DMS 273 (cell line): Measurements from ENCODE around the gene MYH15.

Experiments used
- DNase-seq: peaks from one replicate; lab custom pipeline; 2025; ENCODE audit not compliant: unreplicated experiment; lab: John Stamatoyannopoulos, UW

Gene MYH15

DNA sequence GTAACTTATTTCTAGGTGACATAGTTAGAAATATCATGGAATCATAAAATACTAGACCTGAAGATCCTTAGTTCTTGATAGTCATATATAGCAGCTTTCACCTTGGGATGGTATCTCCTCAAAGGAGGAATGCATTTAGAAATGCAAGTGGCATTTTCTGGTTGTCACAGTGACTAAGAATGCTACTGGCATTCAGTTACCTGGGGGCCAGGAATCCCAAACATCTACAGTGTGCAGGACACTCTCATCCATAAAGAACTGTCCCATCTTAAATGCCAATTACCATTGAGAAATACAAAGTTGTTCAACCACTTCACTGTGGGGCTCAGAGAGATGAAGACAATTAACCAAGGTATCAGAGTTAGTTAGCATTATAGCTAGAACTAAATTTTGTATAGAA is 36.7 kb downstream of the MYH15 start:
- no peak for DNase-seq

DNA sequence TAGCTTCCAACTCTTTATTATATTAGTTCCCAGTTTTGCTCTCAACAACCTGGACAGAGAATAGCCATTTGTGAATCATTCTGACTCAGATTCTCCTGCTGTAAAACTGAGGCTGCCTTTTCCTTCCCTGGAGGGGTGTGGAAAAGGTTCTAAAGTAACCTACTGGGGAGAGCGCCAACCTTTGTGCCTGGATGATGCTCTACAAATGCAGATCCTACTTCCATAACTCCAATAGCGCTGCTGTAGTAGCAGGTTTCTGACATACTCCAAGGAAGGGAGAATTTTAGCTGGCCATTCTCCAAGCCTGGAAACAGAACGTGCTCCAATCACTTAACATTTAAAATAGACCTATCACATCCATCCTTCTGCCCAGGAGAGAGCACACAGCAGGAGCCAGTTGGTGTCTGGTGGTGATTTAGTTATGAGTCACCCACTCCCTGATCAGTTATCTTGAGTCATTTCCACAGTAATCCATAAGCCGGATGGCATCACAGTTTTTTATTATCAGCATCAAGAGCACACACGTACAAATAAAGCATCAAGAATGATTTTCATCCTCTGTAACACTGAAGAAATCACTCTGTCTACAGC is 38.3 kb downstream of the MYH15 start:
- peak; percentile 71 for DNase-seq

DNA sequence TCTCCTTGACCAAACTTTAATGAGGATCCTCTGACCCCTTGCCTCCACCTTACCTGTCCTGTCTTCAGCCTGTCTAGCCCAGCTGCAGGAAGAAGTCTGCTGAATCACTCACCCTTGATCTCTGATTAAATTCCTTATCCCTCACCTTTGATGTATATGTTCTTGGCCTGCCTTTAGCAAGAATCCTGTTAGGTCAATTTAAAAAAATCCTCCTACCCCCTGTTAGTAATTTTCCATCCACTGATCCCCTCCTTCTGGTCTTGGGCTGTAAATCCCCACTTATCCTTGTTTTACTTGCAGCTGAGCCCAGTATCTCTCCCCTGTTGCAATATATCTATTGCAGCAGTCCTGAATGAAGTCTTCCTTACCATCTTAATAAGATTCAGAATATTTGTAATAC is 39.0 kb downstream of the MYH15 start:
- no peak for DNase-seq

DNA sequence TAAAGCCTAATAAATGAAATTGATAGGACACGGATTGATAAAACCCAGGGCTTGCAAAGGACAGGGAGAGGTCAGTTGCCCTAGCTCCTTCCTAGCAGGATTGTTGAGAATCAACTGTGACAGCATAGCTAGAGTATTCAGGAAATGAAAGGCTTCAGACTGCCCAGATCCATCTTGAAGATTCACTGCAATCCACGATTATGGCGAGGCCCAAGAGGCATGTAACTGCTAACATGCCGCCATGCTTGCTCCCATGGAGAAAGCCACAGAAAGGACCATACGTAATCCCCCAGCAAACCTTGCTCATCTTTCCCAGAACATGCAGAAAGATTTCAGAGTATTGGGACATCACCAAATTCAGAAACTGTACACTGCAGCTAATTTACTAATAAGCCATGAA is 41.3 kb downstream of the MYH15 start:
- DNase-seq = no peak

DNA sequence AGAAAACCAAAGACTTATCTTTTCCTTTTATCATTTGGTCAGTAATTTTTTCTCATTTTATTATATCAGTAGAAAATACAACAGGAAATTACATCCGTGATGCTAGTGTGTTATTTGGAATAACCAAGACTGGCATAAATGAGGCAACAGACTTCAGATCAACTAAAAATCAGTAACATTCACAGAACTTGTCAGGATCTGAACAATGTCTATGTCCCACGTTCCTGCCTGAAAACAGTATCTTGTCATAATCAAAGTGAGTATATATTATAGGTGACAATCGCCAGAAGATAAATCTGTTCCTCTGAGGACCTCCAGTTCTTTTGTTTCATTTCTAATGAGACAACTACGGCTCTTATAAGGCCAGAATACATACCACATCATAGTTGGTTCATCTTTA is 41.8 kb downstream of the MYH15 start:
- DNase-seq = no peak

DNA sequence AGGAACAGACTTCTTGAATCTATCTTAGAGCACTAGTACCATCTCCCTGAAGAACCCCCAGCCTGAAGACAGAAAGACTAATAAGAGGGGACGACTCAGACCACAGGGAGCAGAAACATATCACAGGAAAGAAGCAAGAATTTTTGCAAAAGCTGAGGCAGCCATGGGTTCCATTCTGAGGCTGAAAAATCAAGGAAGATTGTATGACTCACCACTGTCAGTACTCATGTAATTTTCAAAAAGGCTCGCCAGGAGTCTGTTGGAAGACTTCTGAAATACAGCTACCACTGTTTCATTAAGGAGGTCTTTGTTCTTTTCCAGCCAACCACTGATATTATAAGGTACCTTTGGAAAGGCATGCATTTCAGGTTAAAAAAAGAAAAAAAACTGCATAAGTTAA is 47.5 kb downstream of the MYH15 start:
- DNase-seq = no peak

DNA sequence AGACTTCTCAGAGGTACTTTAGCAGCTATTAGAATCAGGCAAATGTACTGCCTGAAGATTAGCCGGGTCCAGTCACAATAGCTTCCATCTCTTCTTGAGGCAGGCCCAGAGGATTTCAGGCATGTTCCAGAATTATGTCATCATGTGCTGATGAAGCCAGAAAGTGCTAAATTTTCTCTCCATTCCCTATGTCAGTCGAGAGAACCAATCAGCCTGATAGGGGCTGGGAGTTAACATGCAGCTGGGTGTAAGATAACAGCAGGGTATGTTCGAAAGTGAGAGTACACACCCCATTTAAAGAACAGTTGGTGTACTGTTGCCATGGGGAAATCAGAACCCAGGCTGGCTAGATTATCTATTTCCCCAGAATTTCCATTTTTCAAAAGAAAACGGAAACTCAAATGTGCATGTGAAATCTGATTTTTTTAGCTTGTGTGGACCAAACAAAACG is 48.7 kb downstream of the MYH15 start:
- DNase-seq = no peak

DNA sequence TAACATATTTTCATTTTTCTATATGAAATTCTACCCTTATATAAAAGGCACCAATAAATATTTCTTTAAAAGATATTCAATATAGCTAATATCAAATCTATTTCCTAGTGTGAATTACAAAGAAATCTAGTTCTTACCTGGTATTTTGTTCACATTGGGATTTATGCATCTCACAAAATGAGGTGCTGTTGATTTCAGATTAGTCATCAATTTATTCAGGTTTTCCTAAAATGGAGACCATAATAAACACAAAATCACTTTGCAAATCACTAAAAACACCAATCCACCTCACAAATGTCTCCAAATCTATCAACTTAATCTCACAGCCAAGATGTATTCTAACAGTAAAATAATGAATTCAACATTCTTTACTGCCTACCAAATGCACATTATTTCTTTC is 51.2 kb downstream of the MYH15 start:
- no peak for DNase-seq

DNA sequence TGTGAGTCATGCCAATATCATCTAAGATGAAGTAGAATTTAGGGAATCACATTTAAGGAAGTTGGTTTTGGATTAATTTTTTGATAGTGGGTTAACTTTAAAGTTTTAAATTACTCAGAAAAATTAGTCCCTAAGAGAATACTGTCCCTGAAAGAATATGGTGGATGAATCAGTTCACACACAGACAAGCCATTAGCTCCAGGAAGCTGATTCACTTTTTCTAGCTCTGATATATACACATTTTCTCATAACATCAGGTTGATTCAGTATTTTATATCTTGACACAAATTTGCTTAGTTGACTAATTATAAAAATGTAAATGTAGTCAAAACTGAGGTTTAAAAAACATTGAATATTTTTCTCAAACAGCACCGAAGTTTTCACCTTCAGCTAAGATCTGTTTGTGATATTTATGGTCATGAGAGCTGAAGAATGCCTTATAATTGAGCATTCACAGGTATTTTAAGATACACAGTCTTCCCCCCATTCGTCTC is 55.1 kb downstream of the MYH15 start:
- no peak for DNase-seq

DNA sequence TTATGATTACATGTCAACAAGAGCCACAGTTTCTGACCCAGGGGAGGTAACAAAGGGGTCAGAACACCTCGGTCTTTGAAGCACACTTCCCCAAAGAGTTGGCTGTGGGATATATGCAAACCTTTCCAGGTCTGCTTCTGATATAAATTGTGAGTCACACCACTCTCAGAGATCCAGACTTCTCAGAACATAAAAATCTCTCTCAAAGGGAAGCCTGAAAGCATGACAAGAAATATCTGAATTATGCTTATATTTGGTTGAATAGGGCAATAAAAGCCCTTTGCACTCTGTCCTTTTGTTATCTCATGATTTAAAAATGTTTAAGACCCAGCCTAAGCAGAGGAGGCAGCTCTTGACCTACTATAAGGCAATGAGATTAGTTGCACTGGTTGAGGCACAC is 56.8 kb downstream of the MYH15 start:
- no peak for DNase-seq

DNA sequence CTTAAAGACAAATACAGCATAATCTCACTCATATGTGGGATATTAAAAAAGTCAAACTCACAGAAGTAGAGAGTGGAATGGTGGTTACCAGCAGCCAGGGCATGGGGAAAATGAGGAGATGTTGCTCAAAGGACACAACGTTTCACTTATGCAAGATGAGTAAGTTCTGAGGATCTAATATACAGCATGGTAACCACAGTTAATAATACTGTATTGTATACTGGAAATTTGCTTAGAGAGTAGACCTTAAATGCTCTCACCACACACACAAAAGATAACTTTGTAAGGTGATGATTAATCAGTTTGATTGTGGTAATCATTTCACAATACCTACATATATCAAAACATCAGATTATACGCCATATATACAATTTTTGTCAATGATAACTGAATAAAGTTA is 60.0 kb downstream of the MYH15 start:
- DNase-seq = no peak

DNA sequence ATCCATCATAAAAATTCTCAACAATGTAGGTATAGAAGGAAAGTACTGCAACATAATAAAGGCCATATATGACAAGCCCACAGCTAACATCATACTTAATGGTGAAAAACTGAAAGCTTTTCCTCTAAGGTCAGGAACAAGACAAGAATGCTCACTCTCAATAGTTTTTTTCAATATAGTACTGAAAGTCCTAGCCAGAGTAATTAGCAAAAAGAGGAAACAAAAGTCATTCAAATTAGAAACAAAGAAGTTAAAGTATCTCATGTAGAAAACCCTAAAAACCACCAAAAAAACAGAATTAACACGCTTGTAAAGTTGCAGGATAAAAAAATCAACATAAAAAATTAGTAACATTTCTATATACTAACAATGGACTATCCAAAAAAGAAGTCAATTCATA is 61.8 kb downstream of the MYH15 start:
- DNase-seq = no peak

DNA sequence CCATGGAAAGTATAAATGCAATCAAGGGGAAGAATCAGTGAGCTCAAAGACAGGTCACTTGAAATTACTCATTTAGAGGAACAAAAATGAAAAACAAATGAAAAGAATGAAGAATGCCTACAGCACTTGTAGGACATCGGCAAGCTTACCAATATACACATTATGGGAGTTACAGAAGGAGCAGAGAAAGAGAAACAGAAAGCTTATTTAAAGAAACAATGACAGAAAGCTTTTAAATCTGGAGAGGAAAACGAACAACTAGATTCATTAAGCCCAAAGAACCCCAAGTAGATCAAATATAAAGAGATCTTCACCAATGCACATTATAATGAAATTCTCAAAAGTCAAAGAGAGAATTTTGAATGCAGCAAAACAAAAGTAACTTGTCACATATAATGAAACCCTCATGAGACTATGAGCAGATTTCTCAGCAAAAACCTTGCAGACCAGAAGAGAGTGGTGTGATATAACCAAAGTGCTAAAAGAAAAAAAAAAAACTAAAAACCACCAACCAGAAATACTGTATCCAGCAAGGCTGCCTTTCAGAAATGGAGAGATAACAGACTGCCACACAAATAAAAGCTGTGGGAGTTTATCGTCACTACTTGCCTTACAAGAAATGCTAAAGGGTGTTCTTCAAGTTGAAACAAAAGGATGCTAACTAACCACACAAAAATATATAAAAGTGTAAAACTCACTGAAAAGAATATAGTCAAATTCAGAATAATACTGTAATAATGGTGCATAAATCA is 63.1 kb downstream of the MYH15 start:
- DNase-seq = no peak

DNA sequence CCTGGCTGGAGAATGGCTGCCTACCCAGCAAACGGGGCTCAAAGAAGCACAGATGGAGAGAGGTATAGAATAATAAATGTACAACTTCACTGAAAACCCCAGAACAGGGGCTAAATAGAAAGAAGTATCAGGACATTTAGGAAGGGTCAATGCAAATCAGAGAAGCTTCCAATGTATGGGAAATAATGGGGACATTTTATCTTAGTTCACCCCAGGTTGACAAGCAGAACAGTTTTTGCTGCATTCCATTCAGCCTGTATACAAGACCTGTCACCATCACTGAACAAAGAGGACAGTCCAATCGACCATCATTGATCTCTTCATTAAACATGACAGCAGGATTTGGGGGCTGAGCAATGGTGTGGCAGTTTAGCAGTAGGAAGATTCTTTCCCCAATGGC is 68.1 kb downstream of the MYH15 start:
- DNase-seq = no peak

DNA sequence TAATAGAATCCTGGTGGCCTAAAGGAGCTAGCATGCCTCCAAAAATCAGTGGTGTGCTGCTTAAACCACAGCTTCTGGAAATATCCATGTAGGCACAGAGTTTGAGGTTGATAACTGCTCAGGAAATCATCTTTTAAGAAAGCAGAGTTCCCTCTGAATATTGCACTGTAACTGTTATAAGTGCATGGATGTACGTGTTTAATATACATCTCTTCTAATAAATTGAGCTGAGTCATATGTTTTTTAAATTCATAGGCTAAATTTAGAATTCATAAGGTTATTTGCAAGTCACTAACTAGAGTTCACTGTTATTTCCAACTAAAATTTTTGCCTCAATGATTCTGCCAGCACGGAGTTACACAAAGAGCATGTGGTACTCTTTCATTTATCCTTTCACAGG is 68.9 kb downstream of the MYH15 start:
- DNase-seq = no peak

DNA sequence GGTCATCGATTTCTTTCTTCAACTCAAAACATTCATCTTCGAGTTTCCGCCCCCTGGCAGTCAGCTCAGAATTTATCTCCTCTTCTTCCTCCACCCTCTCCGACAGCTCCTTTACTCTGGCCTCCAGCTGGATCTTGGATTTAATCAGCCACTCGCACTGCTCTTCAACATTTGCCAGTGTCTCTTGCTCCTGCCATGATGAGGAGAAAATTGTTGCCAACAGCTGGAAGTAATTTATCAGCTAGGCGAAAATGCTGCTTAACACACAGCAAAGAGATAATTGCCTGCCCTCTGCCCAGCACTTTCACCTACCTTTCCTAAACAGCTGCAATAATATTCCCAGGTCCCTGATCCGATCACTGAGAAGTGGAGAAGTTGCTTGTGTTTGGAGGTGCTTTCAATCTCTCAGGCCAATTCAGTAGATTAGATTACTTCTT is 69.3 kb downstream of the MYH15 start:
- peak; percentile 42 for DNase-seq

DNA sequence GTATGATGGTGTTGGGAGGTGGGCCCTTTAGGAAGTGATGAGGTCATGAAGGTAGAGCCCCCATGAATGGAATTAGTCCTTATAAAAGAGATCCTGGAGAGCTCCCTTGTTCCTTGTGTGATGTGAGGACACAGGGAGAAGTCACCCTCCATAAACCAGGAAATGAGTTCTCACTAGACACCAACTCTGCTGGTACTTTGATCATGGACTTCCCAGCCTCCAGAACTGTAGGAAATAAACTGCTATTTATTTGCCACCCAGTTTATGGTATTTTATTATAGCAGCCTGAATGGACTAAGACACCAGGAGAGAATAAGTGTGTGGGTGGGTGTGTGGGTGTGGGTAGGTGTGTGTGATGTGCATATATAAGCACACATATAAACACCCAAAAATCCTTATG is 71.9 kb downstream of the MYH15 start:
- no peak for DNase-seq

DNA sequence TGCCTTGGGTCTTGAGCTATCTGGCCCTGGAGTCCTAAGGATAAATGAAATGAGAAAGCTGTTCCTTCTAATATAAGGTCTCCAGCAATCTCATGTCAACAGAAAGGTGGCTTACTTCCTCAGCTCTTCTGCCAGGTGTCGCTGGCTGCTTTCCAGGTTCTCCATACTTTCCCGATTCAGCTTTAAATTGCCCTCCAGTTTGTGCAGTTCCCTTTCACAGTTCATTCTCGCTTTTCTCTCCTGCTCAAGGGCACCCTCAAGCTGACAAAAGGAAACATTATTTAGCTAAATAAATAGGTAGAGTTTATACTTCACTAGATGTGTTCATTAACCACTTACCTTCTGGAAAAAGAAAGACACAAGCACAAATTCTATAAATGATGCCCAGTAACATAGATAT is 73.0 kb downstream of the MYH15 start:
- DNase-seq = peak; percentile 34

DNA sequence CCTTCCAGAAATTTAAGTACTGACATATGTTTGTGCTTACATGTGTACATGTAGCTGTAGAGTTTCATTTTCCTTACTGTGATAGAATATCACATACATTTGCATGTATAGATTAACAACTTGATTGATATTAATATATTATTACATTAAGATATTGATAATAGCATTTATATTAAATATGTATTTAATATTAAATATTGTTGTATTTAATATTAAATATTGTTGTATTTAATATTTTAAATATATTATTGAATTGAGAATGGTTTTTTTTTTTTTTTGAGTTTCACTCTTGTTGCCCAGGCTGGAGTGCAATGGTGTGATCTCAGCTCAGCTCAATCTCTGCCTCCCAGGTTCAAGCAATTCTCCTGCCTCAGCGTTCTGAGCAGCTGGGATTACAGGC is 76.5 kb downstream of the MYH15 start:
- DNase-seq = no peak

DNA sequence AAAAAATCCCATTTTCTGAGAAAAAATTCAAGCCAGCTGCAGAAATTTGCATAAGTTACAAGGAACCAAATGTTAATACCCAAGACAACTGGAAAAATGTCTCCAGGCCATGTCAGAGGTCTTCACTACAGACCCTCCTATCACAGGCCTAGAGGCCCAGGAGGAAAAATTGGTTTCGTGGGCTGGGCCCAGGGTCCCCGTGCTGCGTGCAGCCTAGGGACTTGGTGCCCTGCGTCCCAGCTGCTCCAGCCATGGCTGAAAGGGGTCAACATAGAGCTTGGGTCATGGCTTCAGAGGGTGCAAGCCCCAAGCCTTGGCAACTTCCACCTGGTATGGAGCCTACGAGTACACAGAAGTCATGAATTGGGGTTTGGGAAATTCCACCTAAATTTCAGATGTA is 78.0 kb downstream of the MYH15 start:
- DNase-seq = no peak

DNA sequence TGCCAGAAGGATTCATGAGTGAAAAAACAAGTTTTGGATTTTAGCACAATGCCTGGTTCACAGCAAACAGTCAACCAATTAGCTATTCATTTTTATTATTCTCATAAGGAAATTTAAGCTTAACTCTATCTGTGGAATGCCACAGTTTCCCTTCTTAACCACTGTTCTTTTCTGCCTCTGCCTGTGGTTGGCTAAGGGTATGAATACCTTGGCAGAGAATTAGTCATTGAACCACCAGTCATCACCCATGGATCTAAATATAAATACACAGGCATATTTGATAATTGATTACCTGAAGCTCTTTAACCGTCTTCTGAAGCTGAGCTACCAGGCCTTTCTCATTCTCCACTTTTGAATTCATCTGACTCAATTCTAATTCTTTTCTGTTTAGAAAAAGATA is 79.9 kb downstream of the MYH15 start:
- no peak for DNase-seq

DNA sequence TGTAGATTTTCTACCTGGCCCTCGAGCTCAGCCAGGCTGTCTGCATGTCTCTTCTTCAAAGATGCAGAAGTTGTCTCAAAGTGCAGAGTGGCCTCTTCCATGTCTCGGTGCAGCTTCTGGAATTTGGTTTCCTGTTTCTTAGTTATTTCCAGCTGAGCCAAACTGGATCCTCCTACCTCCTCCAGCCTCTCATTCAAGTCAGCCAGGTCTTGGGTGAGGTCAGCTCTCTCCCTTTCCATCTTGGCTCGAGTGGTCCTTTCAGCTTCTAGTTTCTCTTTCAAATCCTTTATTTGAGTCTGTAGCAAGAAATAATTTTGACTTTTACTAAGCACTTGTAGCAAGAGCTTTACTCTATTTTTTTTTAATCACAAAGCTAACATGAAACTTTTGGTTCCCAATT is 81.8 kb downstream of the MYH15 start:
- DNase-seq = no peak

DNA sequence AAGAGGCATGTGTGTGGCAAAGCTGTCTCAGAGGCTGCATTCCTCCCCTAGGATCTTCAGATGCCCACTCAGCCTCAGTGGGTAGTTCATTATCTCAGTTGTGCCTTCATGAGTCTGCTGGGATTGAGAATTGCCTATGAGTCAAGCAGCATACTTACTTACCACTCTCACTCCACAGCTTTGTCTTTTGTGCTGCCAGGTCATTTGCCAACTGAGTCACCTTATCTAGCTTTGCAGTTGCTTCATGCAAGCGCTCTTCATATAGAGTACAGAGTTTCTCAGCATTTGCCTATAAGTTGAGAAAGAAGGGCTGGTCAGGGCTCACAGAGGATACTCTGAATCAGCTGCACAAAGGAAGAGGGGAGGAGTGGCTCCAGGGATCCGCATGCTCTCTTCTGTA is 89.5 kb downstream of the MYH15 start:
- DNase-seq = no peak
